Mesodermal cell (in vitro differentiated cells): ENCODE measurements around the gene FASTKD3.

Experiments used
- H3K27ac ChIP-seq: 2 replicates; pipeline ENCODE4 v1.7.0; 2013; ENCODE audit warnings: mild to moderate bottlenecking, low read depth, low read length, moderate library complexity; ENCODE audit not compliant: severe bottlenecking
- H3K36me3 ChIP-seq: 2 replicates; pipeline ENCODE4 v1.7.1; 2013; ENCODE audit warnings: mild to moderate bottlenecking, low read length, moderate library complexity; ENCODE audit not compliant: control insufficient read depth, insufficient read depth
- H3K4me1 ChIP-seq: one replicate; pipeline ENCODE4 v1.7.1; 2013; ENCODE audit warnings: mild to moderate bottlenecking, low read length; ENCODE audit not compliant: insufficient read depth, control insufficient read depth, poor library complexity, severe bottlenecking
- H3K4me3 ChIP-seq: 2 replicates; pipeline ENCODE4 v1.7.0; 2013; ENCODE audit warnings: low read length, control low read depth, mild to moderate bottlenecking; ENCODE audit not compliant: insufficient read depth, poor library complexity, severe bottlenecking; ENCODE audit errors: extremely low read depth
- H3K9me3 ChIP-seq: 2 replicates; pipeline ENCODE4 v1.7.1; 2013; ENCODE audit warnings: mild to moderate bottlenecking, low read length, moderate library complexity; ENCODE audit not compliant: control insufficient read depth
- WGBS, 2 experiments: methylation state at CpG; one replicate each; pipeline ENCODE4 v1.1.5; 2013; ENCODE audit warnings: missing lambda C conversion rate in 2 of 2; ENCODE audit not compliant: insufficient coverage in 2 of 2; 5-methylcytosine and 5-hydroxymethylcytosine counted together

The FASTKD3 gene

GRCh38 chr5:7878381-7878873 is 9.6 kb upstream of the FASTKD3 start:
- Histone ChIP-seq H3K36me3 (peaks cover 88% of the 10 kb centered on the region), H3K27ac (no peak overlapping the region), H3K4me3 (no peak overlapping the region), H3K9me3 (no peaks in the 10 kb centered on the region), H3K4me1 (no peaks in the 10 kb centered on the region)

DNA sequence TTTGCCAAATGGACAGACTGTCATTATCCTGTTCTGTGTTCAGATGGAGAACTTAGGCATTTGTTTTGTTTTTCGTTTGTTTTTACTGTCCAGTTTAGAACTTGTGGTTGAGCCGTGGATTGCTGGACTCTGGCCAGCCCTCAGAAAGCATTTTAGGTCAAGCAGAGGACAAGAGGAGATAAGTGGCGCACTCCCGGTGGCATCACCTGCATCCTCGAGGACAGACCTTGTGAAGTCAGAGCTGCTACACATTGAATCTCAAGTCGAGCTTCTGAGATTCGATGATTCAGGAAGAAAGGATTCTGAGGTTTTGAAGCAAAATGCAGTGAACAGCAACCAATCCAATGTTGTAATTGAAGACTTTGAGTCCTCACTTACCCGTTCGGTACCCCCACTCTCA is 9.0 kb upstream of the FASTKD3 start:
- H3K36me3 ChIP-seq, result peaks cover 89% of the 10 kb centered on the region
- H3K4me3 ChIP-seq, result no peak overlapping the region
- 88 to 90% methylated on average over 7 to 8 of the region's 9 CpGs for WGBS, 2 experiments
- H3K27ac ChIP-seq, result no peak overlapping the region
- H3K9me3 ChIP-seq, result no peaks in the 10 kb centered on the region
- H3K4me1 ChIP-seq, result no peaks in the 10 kb centered on the region

DNA sequence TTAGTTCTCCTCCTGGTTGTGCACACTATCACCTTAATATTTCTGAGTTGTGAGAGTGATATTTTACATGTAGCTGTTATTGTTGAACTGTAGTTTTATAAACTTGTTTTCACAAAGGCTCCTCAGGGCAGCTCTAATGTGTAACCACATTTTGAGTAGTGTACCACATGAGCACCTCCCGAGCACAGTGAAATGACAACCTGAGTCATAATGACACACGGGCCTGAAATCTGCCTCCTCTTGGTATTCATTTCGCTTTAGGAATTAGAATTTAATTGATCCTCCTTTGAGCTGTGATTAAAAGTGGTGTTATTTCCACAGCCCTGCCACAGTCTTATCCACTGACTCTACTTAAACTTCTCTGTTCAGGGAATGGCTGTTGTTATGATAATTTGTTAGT is 8.0 kb upstream of the FASTKD3 start:
- H3K36me3 ChIP-seq, result peaks cover 81% of the 10 kb centered on the region
- no peaks in the 10 kb centered on the region for H3K9me3 ChIP-seq
- 100% methylated on average over 1 to 2 of the region's 3 CpGs for WGBS, 2 experiments
- no peak overlapping the region for H3K4me3 ChIP-seq
- no peaks in the 10 kb centered on the region for H3K4me1 ChIP-seq
- H3K27ac ChIP-seq, result no peak overlapping the region

DNA sequence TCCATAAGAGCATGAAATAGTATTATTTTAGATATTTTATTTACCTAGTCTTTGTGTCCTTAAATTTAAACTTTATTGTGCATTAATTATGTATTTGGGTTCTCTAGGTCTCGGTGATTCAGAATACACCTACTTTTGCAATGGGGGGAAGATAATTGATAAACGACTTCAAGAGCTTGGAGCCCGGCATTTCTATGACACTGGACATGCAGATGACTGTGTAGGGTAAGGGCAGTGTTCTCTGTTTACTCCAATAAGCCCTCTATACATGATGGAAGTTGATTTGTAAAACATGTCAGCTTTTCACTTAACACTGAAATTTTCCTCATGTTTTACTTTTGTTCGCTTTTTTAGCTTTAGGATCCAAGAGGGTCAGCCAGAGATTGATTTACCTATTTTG is 6.3 kb upstream of the FASTKD3 start:
- no peak overlapping the region for H3K27ac ChIP-seq
- H3K4me1 ChIP-seq, result peaks cover 3% of the 10 kb centered on the region
- no peak overlapping the region for H3K4me3 ChIP-seq
- whole genome bisulfite sequencing, 2 experiments, result 82 to 100% methylated on average over 1 to 3 of the region's 4 CpGs
- H3K36me3 ChIP-seq, result peaks cover 72% of the 10 kb centered on the region
- no peaks in the 10 kb centered on the region for H3K9me3 ChIP-seq

DNA sequence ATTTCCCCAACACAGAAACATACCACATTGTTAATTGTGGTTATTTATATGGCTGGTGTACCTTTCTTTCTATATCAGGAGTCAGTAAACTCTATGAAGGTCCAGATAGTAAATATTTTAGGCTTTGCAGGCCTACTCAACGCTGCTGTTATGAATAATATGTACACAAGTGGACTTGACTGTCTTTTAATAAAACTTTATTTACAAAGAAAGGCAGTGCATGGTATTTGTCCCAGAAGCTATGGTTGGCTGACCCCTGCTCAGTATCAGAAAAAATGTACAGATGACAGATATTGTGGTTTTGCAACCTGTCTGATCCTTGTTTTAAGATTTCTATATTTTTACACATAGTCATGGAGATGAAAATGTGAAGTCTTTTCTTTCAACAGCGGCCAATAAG is 5.8 kb upstream of the FASTKD3 start:
- no peak overlapping the region for H3K27ac ChIP-seq
- no peaks in the 10 kb centered on the region for H3K9me3 ChIP-seq
- H3K36me3 ChIP-seq, result peaks cover 66% of the 10 kb centered on the region
- peaks cover 3% of the 10 kb centered on the region for H3K4me1 ChIP-seq
- WGBS, 2 experiments, result no CpG with 5 or more reads among the region's 2 CpGs
- H3K4me3 ChIP-seq, result no peak overlapping the region

DNA sequence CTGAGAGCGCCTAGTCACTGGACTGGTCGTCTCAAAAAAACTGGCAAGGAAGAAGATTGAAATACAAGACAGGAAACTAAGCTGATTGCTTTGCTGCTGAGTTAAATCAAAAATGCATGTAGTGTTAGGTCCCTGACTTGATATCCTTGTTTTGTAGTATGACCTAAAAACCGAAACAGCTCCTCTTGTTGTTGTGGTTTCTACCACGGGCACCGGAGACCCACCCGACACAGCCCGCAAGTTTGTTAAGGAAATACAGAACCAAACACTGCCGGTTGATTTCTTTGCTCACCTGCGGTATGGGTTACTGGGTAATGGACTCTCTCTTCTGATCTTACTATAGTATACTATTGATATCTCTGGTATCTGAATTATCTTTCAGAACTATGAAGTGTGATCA is 4.4 kb upstream of the FASTKD3 start:
- Histone ChIP-seq H3K4me3 (no peak overlapping the region), H3K36me3 (peaks cover 53% of the 10 kb centered on the region), H3K27ac (no peak overlapping the region), H3K4me1 (peaks cover 3% of the 10 kb centered on the region), H3K9me3 (no peaks in the 10 kb centered on the region)
- 96 to 99% methylated on average over 3 to 7 of the region's 9 CpGs for WGBS, 2 experiments

GRCh38 chr5:7872517-7873130 is 3.8 kb upstream of the FASTKD3 start:
- H3K4me3 ChIP-seq, result no peak overlapping the region
- WGBS, 2 experiments, result 86 to 96% methylated on average over 1 to 4 of the region's 4 CpGs
- no peak overlapping the region for H3K27ac ChIP-seq
- peaks cover 47% of the 10 kb centered on the region for H3K36me3 ChIP-seq
- peaks cover 3% of the 10 kb centered on the region for H3K4me1 ChIP-seq
- H3K9me3 ChIP-seq, result no peaks in the 10 kb centered on the region

GRCh38 chr5:7871653-7872052 is 2.8 kb upstream of the FASTKD3 start:
- Histone ChIP-seq H3K4me1 (peaks cover 3% of the 10 kb centered on the region), H3K4me3 (no peak overlapping the region), H3K9me3 (no peaks in the 10 kb centered on the region), H3K27ac (no peak overlapping the region), H3K36me3 (peaks cover 47% of the 10 kb centered on the region)
- WGBS, 2 experiments, result 85 to 91% methylated on average over 2 of the region's 2 CpGs

DNA sequence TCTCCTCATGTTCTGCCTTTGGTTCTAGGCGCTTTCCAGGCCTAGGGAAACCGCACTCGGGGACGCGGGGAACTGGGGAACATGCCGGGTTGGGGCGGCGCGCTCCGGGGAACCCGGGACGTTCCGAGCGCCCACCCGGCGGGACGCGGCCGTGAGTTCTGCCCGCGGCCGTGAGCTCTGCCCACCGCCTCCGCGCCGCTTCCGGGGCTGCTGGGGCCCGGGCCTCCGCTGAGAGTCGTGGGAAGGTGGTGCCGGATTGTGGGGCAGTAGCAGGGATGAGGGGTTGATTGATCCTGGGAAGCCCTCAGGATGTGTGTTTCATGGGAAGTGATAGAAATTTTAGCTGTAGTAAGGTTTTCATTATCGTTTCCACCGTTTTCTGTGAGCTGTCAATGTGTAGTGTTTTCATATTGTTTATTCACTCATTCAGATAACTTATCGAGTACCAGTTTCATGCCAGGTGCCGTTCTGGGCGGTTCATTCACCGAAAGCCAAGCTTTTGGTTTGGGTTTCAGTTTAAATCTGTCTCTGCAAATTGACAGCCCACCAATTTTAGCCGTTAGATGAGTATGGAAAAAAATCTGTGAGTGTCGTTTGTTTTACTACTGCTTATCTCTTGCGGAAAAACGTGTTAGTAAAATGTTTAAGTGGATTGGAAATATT is 774 bp upstream of the FASTKD3 start:
- H3K36me3 ChIP-seq, result peaks cover 37% of the 10 kb centered on the region
- H3K4me1 ChIP-seq, result peaks cover 3% of the 10 kb centered on the region
- WGBS, 2 experiments, result 2 to 4% methylated on average over 20 to 30 of the region's 41 CpGs
- H3K27ac ChIP-seq, result no peak overlapping the region
- H3K4me3 ChIP-seq, result peak overlapping the region; percentile 78
- H3K9me3 ChIP-seq, result no peaks in the 10 kb centered on the region

DNA sequence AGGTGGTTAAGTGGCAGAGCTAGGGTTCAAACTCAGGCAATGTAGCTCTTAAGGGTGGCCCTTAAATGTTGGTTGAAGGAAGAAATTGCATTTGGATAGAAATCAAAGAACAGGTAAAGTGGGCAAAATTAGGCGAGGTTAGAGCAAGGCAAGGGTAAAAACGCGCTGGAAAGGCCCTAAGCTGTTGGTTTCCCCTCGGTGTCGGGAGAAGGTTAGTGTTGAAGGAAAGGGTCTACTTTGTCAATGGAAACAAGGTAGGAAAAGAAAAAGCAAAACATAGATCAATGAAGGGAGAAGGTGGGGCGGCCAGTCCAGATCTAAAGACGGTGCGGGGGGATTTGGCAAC is 431 bp downstream of the FASTKD3 start:
- WGBS, 2 experiments, result 1% methylated on average over 8 of the region's 8 CpGs
- H3K4me1 ChIP-seq, result peaks cover 3% of the 10 kb centered on the region
- no peak overlapping the region for H3K27ac ChIP-seq
- H3K9me3 ChIP-seq, result no peaks in the 10 kb centered on the region
- peak overlapping the region; percentile 78 for H3K4me3 ChIP-seq
- peaks cover 32% of the 10 kb centered on the region for H3K36me3 ChIP-seq

DNA sequence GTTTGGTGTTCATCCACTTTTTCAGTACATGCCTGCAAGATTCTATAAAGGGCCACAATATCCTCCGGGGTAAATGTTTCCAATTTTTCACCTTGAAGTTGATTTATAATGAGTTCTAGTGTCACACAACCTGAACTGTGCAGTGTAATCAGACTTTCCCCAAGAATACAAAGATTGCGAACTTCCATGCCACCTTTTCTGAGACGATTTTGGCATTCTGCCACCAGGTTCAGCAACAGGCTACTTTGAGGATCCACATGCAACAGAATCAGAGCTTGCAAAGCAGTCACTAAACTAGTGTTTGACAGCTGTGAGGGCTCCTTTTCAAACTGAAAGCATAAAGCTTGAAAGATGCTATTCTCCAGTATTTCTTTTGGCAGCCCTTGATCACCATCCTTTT is 1.6 kb downstream of the FASTKD3 start:
- Histone ChIP-seq H3K4me1 (peaks cover 3% of the 10 kb centered on the region), H3K36me3 (peaks cover 38% of the 10 kb centered on the region), H3K9me3 (no peaks in the 10 kb centered on the region), H3K4me3 (no peak overlapping the region), H3K27ac (no peak overlapping the region)
- WGBS, 2 experiments, result 88 to 91% methylated on average over 2 of the region's 3 CpGs
